Left renal cortex interstitium (tissue), 4 donors: ENCODE data around the gene ADAMTSL1. TPM values are rescaled to one million over a fixed set of nuclear protein-coding genes. Genes with fewer than 3 reads are reported as not detected.

Source experiments
- DNase-seq, 4 donors: peaks; one replicate each; pipeline ENCODE4 v3.0.0-alpha.2; 2013; ENCODE audit warnings: low read depth in 4 of 4, low spot score in 2 of 4, missing footprints in 1 of 4
- polyA plus RNA-seq, 4 donors: library from polyadenylated mRNA; unstranded; fragments of 120-200 nt; gene quantifications; one replicate each; pipeline ENCODE4 v1.2.1, GENCODE V29; 2013; ENCODE audit not compliant: insufficient read length in 4 of 4

ADAMTSL1 gene
- polyA plus RNA-seq, 4 donors, result 9.6 to 18.9 (median 16.3) TPM

GRCh38 chr9:18718932-18719331 lies 245.0 kb downstream of the ADAMTSL1 start:
- no peak for DNase-seq

GRCh38 chr9:18720691-18721090 lies 246.7 kb downstream of the ADAMTSL1 start:
- no peak for DNase-seq

GRCh38 chr9:18721267-18721994 lies 247.5 kb downstream of the ADAMTSL1 start:
- peak in 2 of 4 donors; percentile 44 to 54 for DNase-seq

- DNase-seq, result no peak
Measured at GRCh38 chr9:18721995-18722310, 248.0 kb downstream of the ADAMTSL1 start.

- DNase-seq, result no peak
Measured at GRCh38 chr9:18722882-18723281, 248.9 kb downstream of the ADAMTSL1 start.

- DNase-seq, result no peak
Measured at GRCh38 chr9:18723366-18723765, 249.4 kb downstream of the ADAMTSL1 start.

- no peak for DNase-seq
Measured at GRCh38 chr9:18726546-18726945, 252.6 kb downstream of the ADAMTSL1 start.

- DNase-seq, result no peak
Measured at GRCh38 chr9:18727904-18728303, 254.0 kb downstream of the ADAMTSL1 start.

GRCh38 chr9:18728642-18729041 lies 254.7 kb downstream of the ADAMTSL1 start:
- DNase-seq, result no peak

GRCh38 chr9:18730241-18730640 lies 256.3 kb downstream of the ADAMTSL1 start:
- no peak for DNase-seq

- no peak for DNase-seq
Measured at GRCh38 chr9:18739127-18739526, 265.2 kb downstream of the ADAMTSL1 start.

GRCh38 chr9:18739641-18740318 lies 265.8 kb downstream of the ADAMTSL1 start:
- DNase-seq, result no peak

- DNase-seq, result no peak
Measured at GRCh38 chr9:18741359-18741758, 267.4 kb downstream of the ADAMTSL1 start.

GRCh38 chr9:18741945-18742344 lies 268.0 kb downstream of the ADAMTSL1 start:
- no peak for DNase-seq

- DNase-seq, result no peak
Measured at GRCh38 chr9:18743421-18743820, 269.5 kb downstream of the ADAMTSL1 start.

GRCh38 chr9:18743971-18744370 lies 270.0 kb downstream of the ADAMTSL1 start:
- DNase-seq, result no peak

- no peak for DNase-seq
Measured at GRCh38 chr9:18745710-18746109, 271.8 kb downstream of the ADAMTSL1 start.

GRCh38 chr9:18746631-18747030 lies 272.7 kb downstream of the ADAMTSL1 start:
- no peak for DNase-seq

GRCh38 chr9:18747595-18747994 lies 273.6 kb downstream of the ADAMTSL1 start:
- no peak for DNase-seq

GRCh38 chr9:18748251-18748701 lies 274.3 kb downstream of the ADAMTSL1 start:
- DNase-seq, result no peak

- no peak for DNase-seq
Measured at GRCh38 chr9:18749711-18750110, 275.8 kb downstream of the ADAMTSL1 start.

GRCh38 chr9:18753904-18754303 lies 280.0 kb downstream of the ADAMTSL1 start:
- no peak for DNase-seq
